ENCODE results near the gene ZC3H8. TPM values are rescaled to one million over a fixed set of nuclear protein-coding genes. Genes with fewer than 3 reads are reported as not detected.
A peak's percentile ranks its signal among the peaks of the same experiment; 100 is the strongest.
"Not testable (repeated sequence)": the region's sequence is repeated elsewhere in the genome, so short reads cannot be mapped to it uniquely, and the experiment has no call there.

Gene ZC3H8
- total and polyA plus RNA-seq, 3 donors from 2014 or later, result 10.6 to 26.5 (median 21.7) TPM

DNA sequence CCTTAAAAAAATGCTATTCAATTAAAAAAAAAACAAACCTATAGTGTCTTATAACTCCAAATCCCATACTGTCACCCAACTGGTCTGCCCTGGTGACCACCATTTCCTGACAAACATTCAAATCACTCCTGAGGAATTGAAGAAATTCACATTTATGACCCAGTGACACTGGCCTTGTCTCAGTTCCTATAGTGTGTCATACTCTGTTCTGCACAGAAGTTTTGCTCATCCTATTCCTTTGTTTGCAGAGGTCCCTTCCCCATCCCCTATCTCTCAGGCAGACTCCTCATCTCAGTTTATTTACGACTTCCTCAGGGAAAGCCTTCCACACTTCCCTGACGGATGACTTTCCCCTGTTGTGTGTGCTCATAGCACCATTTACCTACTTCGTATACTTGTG lies 35.2 kb upstream of the ZC3H8 start:
- Histone ChIP-seq H3K36me3 (ENCODE audit: low read depth, missing control alignments) (no peaks in the 10 kb centered on the region), H3K4me1 (no peaks in the 10 kb centered on the region), H3K4me3 (no peak overlapping the region), H3K27me3 (no peaks in the 10 kb centered on the region), H3K27ac (no peak overlapping the region), H3K9me3 (no peaks in the 10 kb centered on the region)
- intact Hi-C loops (cut with DNase I; ENCODE audit: low total_unique reads), result no loop called here
- DNase-seq, result no peak
- TF ChIP-seq POLR2A (IDR thresholded peaks at IDR 0.05), result no peak
- TF ChIP-seq CTCF (IDR thresholded peaks at IDR 0.05), result no peak
- 80 to 90% methylated on average over 3 of the region's 3 CpGs for WGBS, 2 donors

DNA sequence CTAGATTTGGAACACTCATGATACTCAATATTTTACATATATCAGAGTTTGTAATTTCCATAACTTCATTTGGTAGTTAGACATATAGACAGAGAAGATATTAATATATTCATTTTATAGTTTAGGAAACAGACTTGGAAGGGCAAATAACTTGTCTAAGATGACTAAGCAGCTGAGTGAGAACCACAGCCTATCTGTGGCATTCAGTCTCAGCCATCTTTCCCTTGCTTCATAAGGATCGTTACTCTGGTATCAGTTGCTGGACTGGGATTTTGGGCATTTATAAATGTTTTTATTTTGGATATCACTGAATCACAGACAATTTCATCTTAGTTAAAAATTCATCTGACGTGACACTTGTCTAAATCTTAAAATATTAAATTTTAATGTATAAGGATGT lies 28.7 kb upstream of the ZC3H8 start:
- H3K27me3 ChIP-seq; H3K4me3 ChIP-seq; H3K36me3 ChIP-seq (ENCODE audit: low read depth, missing control alignments); H3K27ac ChIP-seq; H3K4me1 ChIP-seq; H3K9me3 ChIP-seq; DNase-seq; intact Hi-C loops (cut with DNase I; ENCODE audit: low total_unique reads): not testable (repeated sequence)
- 84 to 94% methylated on average over 2 of the region's 2 CpGs for WGBS, 2 donors

GRCh38 chr2:112282066-112282465 lies 27.2 kb upstream of the ZC3H8 start:
- intact Hi-C loops (cut with DNase I; ENCODE audit: low total_unique reads); H3K4me3 ChIP-seq; H3K36me3 ChIP-seq (ENCODE audit: low read depth, missing control alignments); H3K27ac ChIP-seq; H3K9me3 ChIP-seq; H3K27me3 ChIP-seq; DNase-seq; H3K4me1 ChIP-seq: not testable (repeated sequence)
- 92 to 94% methylated on average over 4 of the region's 4 CpGs for WGBS, 2 donors

DNA sequence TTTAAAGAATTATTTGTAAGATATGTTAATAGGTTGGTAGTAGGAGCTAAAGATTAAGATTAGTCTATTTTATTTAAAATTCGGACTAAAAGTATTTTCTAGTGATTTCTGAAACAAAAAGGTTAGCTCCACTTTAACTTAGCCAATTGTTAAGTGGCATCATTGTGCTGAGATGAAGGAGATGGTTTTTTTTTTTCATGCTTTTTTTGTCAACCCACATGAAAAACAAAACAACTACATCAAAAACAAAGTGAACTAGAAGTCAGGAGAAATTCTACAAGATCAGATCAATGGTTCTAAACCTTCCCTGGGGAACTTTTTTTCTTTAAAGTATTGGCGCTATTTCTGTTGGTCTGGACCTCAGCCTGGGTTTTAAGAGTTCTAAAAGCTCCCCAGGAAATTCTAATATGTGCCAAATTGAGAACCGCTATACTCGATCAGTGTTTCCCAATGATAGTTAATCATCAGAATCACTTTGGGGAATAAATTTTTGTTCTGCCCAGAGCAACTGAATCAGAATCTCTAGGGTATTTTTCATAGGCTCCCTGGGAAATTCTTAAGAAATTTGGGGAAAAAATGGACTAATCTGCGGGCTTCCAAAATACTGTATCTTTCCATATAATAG lies 22.9 kb upstream of the ZC3H8 start:
- Histone ChIP-seq H3K36me3 (ENCODE audit: low read depth, missing control alignments) (no peaks in the 10 kb centered on the region), H3K9me3 (no peaks in the 10 kb centered on the region), H3K4me3 (no peak overlapping the region), H3K4me1 (peaks cover 3% of the 10 kb centered on the region), H3K27ac (no peak overlapping the region), H3K27me3 (no peaks in the 10 kb centered on the region)
- DNase-seq, result no peak
- 63 to 66% methylated on average over 5 of the region's 5 CpGs for WGBS, 2 donors
- TF ChIP-seq CTCF (IDR thresholded peaks at IDR 0.05) (no peak), POLR2A (IDR thresholded peaks at IDR 0.05) (no peak)
- intact Hi-C loops (cut with DNase I; ENCODE audit: low total_unique reads), result no loop called here

DNA sequence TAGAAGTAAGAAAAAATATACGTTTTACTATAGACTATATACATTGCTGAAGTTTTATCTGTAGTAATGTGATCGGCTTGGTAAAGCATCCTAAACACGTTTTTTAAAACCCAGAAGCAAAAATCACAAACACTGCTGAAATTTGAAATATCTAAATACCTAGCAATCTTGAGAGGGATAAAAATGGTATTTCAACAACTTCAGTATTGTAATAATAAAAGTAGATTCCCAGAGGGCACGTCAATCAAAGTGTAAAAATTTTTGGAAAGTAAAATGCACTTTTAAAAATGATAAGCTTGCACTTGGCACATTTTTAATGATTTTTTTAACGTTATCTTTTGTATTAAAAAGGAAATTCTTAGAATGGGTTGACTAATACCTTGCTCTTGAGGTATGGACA lies 22.1 kb upstream of the ZC3H8 start:
- TF ChIP-seq POLR2A (IDR thresholded peaks at IDR 0.05), result no peak
- intact Hi-C loops (cut with DNase I; ENCODE audit: low total_unique reads), result no loop called here
- Histone ChIP-seq H3K27ac (no peak overlapping the region), H3K36me3 (ENCODE audit: low read depth, missing control alignments) (no peaks in the 10 kb centered on the region), H3K4me1 (peaks cover 3% of the 10 kb centered on the region), H3K9me3 (no peaks in the 10 kb centered on the region), H3K4me3 (no peak overlapping the region), H3K27me3 (no peaks in the 10 kb centered on the region)
- WGBS, 2 donors, result 33 to 47% methylated on average over 5 of the region's 5 CpGs
- no peak for DNase-seq

DNA sequence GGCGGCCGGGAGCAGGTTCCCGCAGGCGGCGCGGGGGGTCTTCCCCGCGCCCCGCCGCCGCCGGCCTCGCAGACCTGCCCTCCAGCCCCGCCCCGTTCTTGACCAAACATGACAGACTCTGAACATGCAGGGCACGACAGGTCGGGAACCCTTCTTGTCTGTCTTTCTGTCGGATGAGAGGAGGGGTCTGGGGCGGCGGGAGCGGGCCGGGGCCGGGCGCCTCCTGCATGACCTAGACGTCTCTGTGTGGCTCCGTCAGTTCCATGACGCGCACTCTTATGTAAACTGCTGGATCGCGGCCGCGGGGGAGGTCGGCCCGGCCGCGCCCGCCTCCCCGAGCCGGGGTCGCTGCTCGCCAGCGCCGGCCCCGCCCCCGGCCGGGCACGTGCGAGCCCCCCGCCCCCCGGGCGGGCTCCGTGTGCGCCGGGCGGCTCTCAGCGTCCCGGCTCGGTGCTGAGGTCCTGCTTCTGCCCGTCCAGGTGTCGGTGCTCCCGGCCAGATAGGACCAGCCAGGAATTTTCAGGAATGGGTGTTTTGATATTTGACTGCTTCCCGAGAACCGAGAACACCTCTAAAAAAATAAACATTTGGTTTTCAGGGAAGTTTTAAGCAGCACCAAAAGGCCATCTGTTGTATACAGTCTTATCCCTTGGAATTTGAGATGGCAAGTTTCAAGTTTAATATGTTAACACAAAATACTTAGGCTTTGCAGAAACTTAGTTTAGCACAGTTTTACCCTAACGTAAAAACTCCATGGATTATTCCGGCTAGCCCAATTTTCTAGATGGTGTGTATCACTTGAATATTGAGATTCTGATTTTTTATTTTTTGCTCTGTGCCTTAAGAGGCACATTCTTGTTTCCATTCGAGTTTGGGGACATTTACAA lies 21.3 kb upstream of the ZC3H8 start:
- WGBS, 2 donors, result 1% methylated on average over 25 to 54 of the region's 66 CpGs
- intact Hi-C loops (cut with DNase I; ENCODE audit: low total_unique reads), result no loop called here

More for the DNA sequence above, 21.3 kb upstream of the ZC3H8 start:
- TF ChIP-seq CTCF (IDR thresholded peaks at IDR 0.05) (no peak), POLR2A (IDR thresholded peaks at IDR 0.05) (peak; percentile 24)
- Histone ChIP-seq H3K36me3 (ENCODE audit: low read depth, missing control alignments) (no peaks in the 10 kb centered on the region), H3K27me3 (no peaks in the 10 kb centered on the region), H3K27ac (peak overlapping the region; percentile 100), H3K4me3 (peak overlapping the region; percentile 99), H3K4me1 (peaks cover 3% of the 10 kb centered on the region), H3K9me3 (no peaks in the 10 kb centered on the region)
- DNase-seq, result peak; percentile 91

Data from testis (tissue), 3 donors.